ENCODE measurements around the gene GPRIN1. TPM values are rescaled to one million over a fixed set of nuclear protein-coding genes. Genes with fewer than 3 reads are reported as not detected.
"Not testable (repeated sequence)": the region's sequence is repeated elsewhere in the genome, so short reads cannot be mapped to it uniquely, and the experiment has no call there.

Gene GPRIN1
- total RNA-seq, 1 experiment from 2014 or later = 16.7 TPM

DNA sequence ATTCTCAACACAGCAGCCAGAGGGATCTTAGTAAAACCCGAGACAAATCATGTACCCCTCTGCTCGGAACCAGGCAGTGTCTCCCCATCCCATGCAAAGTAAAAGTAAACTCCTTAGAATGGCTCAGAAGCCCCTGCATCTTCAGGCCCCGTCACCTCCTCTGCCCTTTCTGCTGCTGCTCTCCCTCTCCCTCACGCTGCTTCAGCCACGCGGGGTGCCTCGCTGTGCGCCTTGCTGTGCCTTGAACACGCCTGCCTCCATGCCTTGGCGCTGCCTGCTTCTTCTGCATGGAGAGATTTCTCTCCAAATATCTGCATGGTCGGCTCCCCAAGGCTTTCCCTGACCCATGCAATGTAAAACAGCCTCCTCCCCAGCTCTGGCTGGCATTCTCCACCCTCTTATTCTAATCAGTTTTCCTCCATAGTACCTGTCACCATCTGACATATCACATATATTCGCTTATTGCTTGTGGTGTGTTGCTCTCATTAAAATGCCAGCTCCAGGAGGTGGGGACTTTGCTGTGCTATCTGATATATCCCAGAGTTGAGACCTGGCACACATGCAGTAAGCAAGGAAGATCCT, 8.0 kb downstream of the GPRIN1 start:
- ChIA-PET CTCF (no interaction called here), POLR2A (ENCODE audit: low non-redundant PET) (no interaction called here)
- H3K27ac ChIP-seq (ENCODE audit: low read depth, low read length, poor library complexity, severe bottlenecking) = no peak overlapping the region
- H3K4me1 ChIP-seq (ENCODE audit: insufficient read depth, low read length, poor library complexity, severe bottlenecking) = peaks cover 9% of the 10 kb centered on the region
- no peaks in the 10 kb centered on the region for H3K27me3 ChIP-seq (replicated peaks; ENCODE audit: insufficient read depth, low read depth, low read length, poor library complexity)
- H3K4me3 ChIP-seq (ENCODE audit: low read depth, low read length, poor library complexity, severe bottlenecking) = no peak overlapping the region
- intact Hi-C loops (cut with micrococcal nuclease; ENCODE audit: unreplicated experiment) = no loop called here
- no TSS peak for BruUV-seq (replicated peaks)
- DNase-seq (ENCODE audit: low spot score) = no peak
- H3K36me3 ChIP-seq (ENCODE audit: insufficient read depth, low read length, poor library complexity, severe bottlenecking) = no peaks in the 10 kb centered on the region
- TF ChIP-seq CTCF (conservative IDR thresholded peaks at IDR 0.05; ENCODE audit: low read depth, low read length) (no peak), EZH2 (IDR thresholded peaks at IDR 0.05; ENCODE audit: borderline replicate concordance, low read depth, low read length, poor library complexity, severe bottlenecking) (no peak)
- H3K9me3 ChIP-seq (ENCODE audit: low read depth, low read length, poor library complexity, severe bottlenecking) = no peaks in the 10 kb centered on the region

GRCh38 chr5:176599749-176600430, 10.1 kb downstream of the GPRIN1 start:
- POLR2A ChIA-PET (ENCODE audit: low non-redundant PET); BruUV-seq (replicated peaks); H3K36me3 ChIP-seq (ENCODE audit: insufficient read depth, low read length, poor library complexity, severe bottlenecking); intact Hi-C loops (cut with micrococcal nuclease; ENCODE audit: unreplicated experiment); CTCF ChIA-PET; H3K4me3 ChIP-seq (ENCODE audit: low read depth, low read length, poor library complexity, severe bottlenecking); H3K9me3 ChIP-seq (ENCODE audit: low read depth, low read length, poor library complexity, severe bottlenecking); H3K27ac ChIP-seq (ENCODE audit: low read depth, low read length, poor library complexity, severe bottlenecking); DNase-seq (ENCODE audit: low spot score); H3K27me3 ChIP-seq (replicated peaks; ENCODE audit: insufficient read depth, low read depth, low read length, poor library complexity); H3K4me1 ChIP-seq (ENCODE audit: insufficient read depth, low read length, poor library complexity, severe bottlenecking): not testable (repeated sequence)

GRCh38 chr5:176597417-176598389, 12.3 kb downstream of the GPRIN1 start:
- ChIA-PET POLR2A (ENCODE audit: low non-redundant PET) (no interaction called here), CTCF (no interaction called here)
- no peaks in the 10 kb centered on the region for H3K36me3 ChIP-seq (ENCODE audit: insufficient read depth, low read length, poor library complexity, severe bottlenecking)
- H3K4me3 ChIP-seq (ENCODE audit: low read depth, low read length, poor library complexity, severe bottlenecking) = no peak overlapping the region
- no peaks in the 10 kb centered on the region for H3K27me3 ChIP-seq (replicated peaks; ENCODE audit: insufficient read depth, low read depth, low read length, poor library complexity)
- H3K4me1 ChIP-seq (ENCODE audit: insufficient read depth, low read length, poor library complexity, severe bottlenecking) = no peaks in the 10 kb centered on the region
- DNase-seq (ENCODE audit: low spot score) = no peak
- no TSS peak for BruUV-seq (replicated peaks)
- no peaks in the 10 kb centered on the region for H3K9me3 ChIP-seq (ENCODE audit: low read depth, low read length, poor library complexity, severe bottlenecking)
- intact Hi-C loops (cut with micrococcal nuclease; ENCODE audit: unreplicated experiment) = no loop called here
- TF ChIP-seq CTCF (conservative IDR thresholded peaks at IDR 0.05; ENCODE audit: low read depth, low read length) = no peak
- no peak for TF ChIP-seq EZH2 (IDR thresholded peaks at IDR 0.05; ENCODE audit: borderline replicate concordance, low read depth, low read length, poor library complexity, severe bottlenecking)
- no peak overlapping the region for H3K27ac ChIP-seq (ENCODE audit: low read depth, low read length, poor library complexity, severe bottlenecking)

Measured in A673 (cell line).